Measurements from ENCODE around the gene PDSS2.

Gene PDSS2

GRCh38 chr6:107409942-107410341 lies 49.4 kb downstream of the PDSS2 start:
- H3K27ac ChIP-seq, result no peak overlapping the region
- TF ChIP-seq CTCF (conservative IDR thresholded peaks at IDR 0.05), result no peak

GRCh38 chr6:107408714-107409113 lies 50.6 kb downstream of the PDSS2 start:
- TF ChIP-seq CTCF (conservative IDR thresholded peaks at IDR 0.05), result peak; percentile 14; the same call in 1 of the 2 replicates
- H3K27ac ChIP-seq, result peak overlapping the region; percentile 51

GRCh38 chr6:107405002-107405401 lies 54.4 kb downstream of the PDSS2 start:
- TF ChIP-seq CTCF (conservative IDR thresholded peaks at IDR 0.05), result no peak
- no peak overlapping the region for H3K27ac ChIP-seq

GRCh38 chr6:107402533-107402932 lies 56.8 kb downstream of the PDSS2 start:
- TF ChIP-seq CTCF (conservative IDR thresholded peaks at IDR 0.05), result no peak
- H3K27ac ChIP-seq, result no peak overlapping the region

GRCh38 chr6:107401573-107401972 lies 57.8 kb downstream of the PDSS2 start:
- no peak for TF ChIP-seq CTCF (conservative IDR thresholded peaks at IDR 0.05)
- H3K27ac ChIP-seq, result no peak overlapping the region

GRCh38 chr6:107400616-107401147 lies 58.7 kb downstream of the PDSS2 start:
- no peak for TF ChIP-seq CTCF (conservative IDR thresholded peaks at IDR 0.05)
- H3K27ac ChIP-seq, result no peak overlapping the region

GRCh38 chr6:107399935-107400334 lies 59.4 kb downstream of the PDSS2 start:
- no peak for TF ChIP-seq CTCF (conservative IDR thresholded peaks at IDR 0.05)

More at GRCh38 chr6:107399935-107400334, 59.4 kb downstream of the PDSS2 start:
- H3K27ac ChIP-seq, result no peak overlapping the region

All from VCaP (cell line).